Measurements from ENCODE around the gene TAF13.
"Not testable (repeated sequence)": the region's sequence is repeated elsewhere in the genome, so short reads cannot be mapped to it uniquely, and the experiment has no call there.

Gene TAF13

GRCh38 chr1:109045595-109045994 is 30.2 kb downstream of the TAF13 start:
- no peak for DNase-seq

GRCh38 chr1:109041621-109042468 is 34.0 kb downstream of the TAF13 start, which contains the start of gene WDR47:
WDR47 (minus strand) TSS chr1:109042102; CDS start chr1:109023512, 18,590 bp downstream.
- peak; percentile 95 for DNase-seq

GRCh38 chr1:109040989-109041620 is 34.7 kb downstream of the TAF13 start:
- peak; percentile 43 for DNase-seq

GRCh38 chr1:109040627-109040988 is 35.2 kb downstream of the TAF13 start:
- DNase-seq: no peak

GRCh38 chr1:109034382-109034781 is 41.4 kb downstream of the TAF13 start:
- no peak for DNase-seq

GRCh38 chr1:109029493-109029892 is 46.3 kb downstream of the TAF13 start:
- DNase-seq: not testable (repeated sequence)

GRCh38 chr1:109027841-109028240 is 48.0 kb downstream of the TAF13 start:
- DNase-seq: no peak

GRCh38 chr1:109025694-109026093 is 50.1 kb downstream of the TAF13 start:
- no peak for DNase-seq

GRCh38 chr1:109024646-109025045 is 51.2 kb downstream of the TAF13 start:
- DNase-seq: no peak

GRCh38 chr1:109020693-109021257 is 55.0 kb downstream of the TAF13 start:
- no peak for DNase-seq

- DNase-seq: not testable (repeated sequence)
Observed at GRCh38 chr1:109017719-109018118, 58.1 kb downstream of the TAF13 start.

GRCh38 chr1:109017134-109017533 is 58.7 kb downstream of the TAF13 start:
- DNase-seq: no peak
